ENCODE results near the gene TRPT1.

TRPT1 gene

GRCh38 chr11:64244107-64244506 is 18.1 kb upstream of the TRPT1 start:
- no peak for DNase-seq

GRCh38 chr11:64243236-64243854 is 17.4 kb upstream of the TRPT1 start:
- no peak for DNase-seq

- no peak for DNase-seq
These were observed 15.7 kb upstream of the TRPT1 start for GRCh38 chr11:64241491-64242374.

GRCh38 chr11:64241241-64241490 is 15.2 kb upstream of the TRPT1 start:
- DNase-seq, result peak; percentile 99

GRCh38 chr11:64240435-64241240 is 14.7 kb upstream of the TRPT1 start, which contains the start of gene FKBP2:
FKBP2 (plus strand) TSS chr11:64241095; CDS start chr11:64242388, 1,293 bp downstream.
- peak; percentile 99 for DNase-seq

- no peak for DNase-seq
These were observed 13.9 kb upstream of the TRPT1 start for GRCh38 chr11:64239662-64240434.

GRCh38 chr11:64238999-64239398 is 13.0 kb upstream of the TRPT1 start:
- DNase-seq, result no peak

- no peak for DNase-seq
These were observed 12.1 kb upstream of the TRPT1 start for GRCh38 chr11:64238076-64238475.

GRCh38 chr11:64237484-64237951 is 11.5 kb upstream of the TRPT1 start:
- DNase-seq, result peak; percentile 94

- no peak for DNase-seq
These were observed 9.6 kb upstream of the TRPT1 start for GRCh38 chr11:64235437-64236161.

- peak; percentile 57 for DNase-seq
These were observed 8.8 kb upstream of the TRPT1 start for GRCh38 chr11:64234647-64235379.

GRCh38 chr11:64233913-64234586 is 8.1 kb upstream of the TRPT1 start, which contains the start of gene VEGFB:
VEGFB (plus strand) TSS chr11:64234584; CDS start chr11:64234834, 250 bp downstream.
- peak; percentile 65 for DNase-seq

- DNase-seq, result no peak
These were observed 7.0 kb upstream of the TRPT1 start for GRCh38 chr11:64232967-64233315.

GRCh38 chr11:64232182-64232966 is 6.4 kb upstream of the TRPT1 start:
- DNase-seq, result no peak

GRCh38 chr11:64231546-64231945 is 5.6 kb upstream of the TRPT1 start:
- no peak for DNase-seq

- DNase-seq, result no peak
These were observed 5.0 kb upstream of the TRPT1 start for GRCh38 chr11:64230985-64231365.

- DNase-seq, result peak; percentile 98
These were observed 4.4 kb upstream of the TRPT1 start, which contains the start of gene DNAJC4 for GRCh38 chr11:64230171-64230984. DNAJC4 (plus strand) TSS chr11:64230548; CDS start chr11:64230855, 307 bp downstream.

- DNase-seq, result no peak
These were observed 3.8 kb upstream of the TRPT1 start for GRCh38 chr11:64229744-64230170.
